LNCAP (cell line): ENCODE measurements around the gene GZF1.

Experiments
- CTCF ChIP-seq: fragments of 450-650 bp; IDR thresholded peaks from 2 replicates; pipeline ENCODE4 v1.5.1; 2017; ENCODE audit warnings: mild to moderate bottlenecking

The GZF1 gene

GRCh38 chr20:23413862-23414422 lies 52.0 kb downstream of the GZF1 start:
- TF ChIP-seq CTCF, result no peak

GRCh38 chr20:23414526-23415188 lies 52.7 kb downstream of the GZF1 start:
- no peak for TF ChIP-seq CTCF

GRCh38 chr20:23415555-23415954 lies 53.6 kb downstream of the GZF1 start:
- TF ChIP-seq CTCF, result no peak

- TF ChIP-seq CTCF, result no peak
These were observed 54.1 kb downstream of the GZF1 start for GRCh38 chr20:23415959-23416583.

DNA sequence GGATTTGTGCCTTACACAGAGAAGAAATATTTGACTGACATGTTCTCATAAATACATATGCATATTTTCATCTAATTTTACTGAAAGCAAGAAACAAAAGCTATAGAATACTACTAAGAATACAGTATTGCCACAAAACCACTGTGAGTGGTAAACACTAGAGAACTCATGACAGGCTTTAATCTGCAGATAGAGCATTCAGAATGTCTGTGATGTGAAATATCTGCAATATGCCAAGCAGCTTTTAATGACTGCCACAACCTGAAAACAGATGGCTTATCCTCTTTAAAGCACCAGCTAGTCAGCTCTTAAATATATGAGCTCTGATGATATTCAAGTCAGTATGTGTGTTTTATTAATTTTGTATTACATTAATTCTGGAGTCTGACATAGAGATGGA lies 55.9 kb downstream of the GZF1 start:
- no peak for TF ChIP-seq CTCF

GRCh38 chr20:23419657-23419994 lies 57.6 kb downstream of the GZF1 start:
- no peak for TF ChIP-seq CTCF

DNA sequence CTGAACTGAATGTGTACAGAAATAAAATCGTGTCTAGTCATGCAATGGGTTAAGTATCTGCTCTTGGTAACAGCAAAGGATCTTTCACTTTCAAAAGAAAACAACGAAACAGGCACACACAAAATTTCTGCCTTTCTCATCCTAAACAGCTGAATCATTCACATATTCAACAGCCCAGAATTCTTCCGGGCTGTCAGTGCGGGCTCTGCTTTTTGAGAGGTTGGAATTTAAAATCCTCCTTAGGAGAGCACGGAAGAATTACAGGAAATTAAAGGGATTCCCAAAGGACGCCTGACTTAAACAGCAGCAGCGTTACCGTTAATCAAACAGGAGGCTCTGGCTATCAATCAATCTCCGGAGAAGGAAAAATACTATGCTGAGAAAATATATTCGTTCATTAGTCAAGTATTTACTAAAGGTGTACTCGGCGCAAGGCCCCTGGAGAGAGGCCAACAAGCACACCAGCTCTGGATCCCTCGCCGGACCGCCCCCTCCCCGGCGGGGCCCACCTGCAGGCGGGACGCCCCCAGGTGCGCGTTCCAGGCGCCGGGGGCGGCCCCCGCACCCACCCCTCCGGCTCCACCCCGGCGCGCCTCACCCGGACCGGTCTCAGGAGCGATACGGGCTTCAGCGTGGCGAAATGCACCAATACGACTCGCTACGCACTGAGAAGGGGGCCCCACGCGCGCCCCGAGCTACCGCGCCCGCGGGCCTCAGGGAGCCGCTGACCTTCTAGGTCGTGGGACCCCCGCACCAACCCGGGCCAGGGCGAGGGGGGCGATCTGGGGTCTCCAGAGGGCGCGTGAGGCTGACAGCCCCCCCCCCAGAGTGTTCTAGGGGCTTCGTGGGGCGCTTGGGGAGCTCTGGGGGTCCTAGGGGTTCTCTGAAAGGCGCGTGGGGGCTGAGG lies 58.3 kb downstream of the GZF1 start:
- no peak for TF ChIP-seq CTCF
